ENCODE measurements around the gene RPL22L1.
"Not testable (repeated sequence)": the region's sequence is repeated elsewhere in the genome, so short reads cannot be mapped to it uniquely, and the experiment has no call there.

Gene RPL22L1

GRCh38 chr3:170878688-170879087 lies 8.7 kb upstream of the RPL22L1 start:
- not testable (repeated sequence) for DNase-seq (ENCODE audit: low read depth)

- DNase-seq (ENCODE audit: low read depth), result not testable (repeated sequence)
Observed at GRCh38 chr3:170877311-170877710, 7.3 kb upstream of the RPL22L1 start.

GRCh38 chr3:170876537-170876936 lies 6.5 kb upstream of the RPL22L1 start:
- no peak for DNase-seq (ENCODE audit: low read depth)

- no peak for DNase-seq (ENCODE audit: low read depth)
Observed at GRCh38 chr3:170869239-170869590, 780 bp downstream of the RPL22L1 start.

- no peak for DNase-seq (ENCODE audit: low read depth)
Observed at GRCh38 chr3:170868577-170869238, 1.3 kb downstream of the RPL22L1 start.

- no peak for DNase-seq (ENCODE audit: low read depth)
Observed at GRCh38 chr3:170867143-170867937, 2.7 kb downstream of the RPL22L1 start.

- no peak for DNase-seq (ENCODE audit: low read depth)
Observed at GRCh38 chr3:170866499-170866898, 3.5 kb downstream of the RPL22L1 start.

GRCh38 chr3:170865209-170866094 lies 4.5 kb downstream of the RPL22L1 start:
- no peak for DNase-seq (ENCODE audit: low read depth)

GRCh38 chr3:170864525-170865208 lies 5.3 kb downstream of the RPL22L1 start:
- no peak for DNase-seq (ENCODE audit: low read depth)

- DNase-seq (ENCODE audit: low read depth), result no peak
Observed at GRCh38 chr3:170863816-170864215, 6.2 kb downstream of the RPL22L1 start.

- no peak for DNase-seq (ENCODE audit: low read depth)
Observed at GRCh38 chr3:170862618-170863374, 7.2 kb downstream of the RPL22L1 start.

GRCh38 chr3:170858599-170858998 lies 11.4 kb downstream of the RPL22L1 start:
- DNase-seq (ENCODE audit: low read depth), result no peak

- DNase-seq (ENCODE audit: low read depth), result no peak
Observed at GRCh38 chr3:170852324-170852723, 17.7 kb downstream of the RPL22L1 start.

- DNase-seq (ENCODE audit: low read depth), result peak; percentile 33
Observed at GRCh38 chr3:170848292-170848917, 21.6 kb downstream of the RPL22L1 start.

GRCh38 chr3:170844377-170844776 lies 25.6 kb downstream of the RPL22L1 start:
- no peak for DNase-seq (ENCODE audit: low read depth)

GRCh38 chr3:170840291-170840859 lies 29.6 kb downstream of the RPL22L1 start:
- no peak for DNase-seq (ENCODE audit: low read depth)

GRCh38 chr3:170839518-170840100 lies 30.4 kb downstream of the RPL22L1 start:
- no peak for DNase-seq (ENCODE audit: low read depth)

GRCh38 chr3:170836491-170836890 lies 33.5 kb downstream of the RPL22L1 start:
- no peak for DNase-seq (ENCODE audit: low read depth)

- DNase-seq (ENCODE audit: low read depth), result no peak
Observed at GRCh38 chr3:170835336-170835735, 34.7 kb downstream of the RPL22L1 start.

- no peak for DNase-seq (ENCODE audit: low read depth)
Observed at GRCh38 chr3:170830580-170830979, 39.4 kb downstream of the RPL22L1 start.
